AG10803 (cell line): ENCODE measurements around the gene ATIC.

Source experiments
- DNase-seq: peaks from one replicate; pipeline ENCODE4 v3.0.0; 2010; ENCODE audit warnings: low read depth
- H3K4me3 ChIP-seq: 2 replicates; pipeline ENCODE4 v1.5.1; 2011; ENCODE audit warnings: mild to moderate bottlenecking, low read length, control low read depth
- CTCF ChIP-seq: conservative IDR thresholded peaks from 2 replicates; pipeline ENCODE4 v1.5.1; 2011; ENCODE audit warnings: mild to moderate bottlenecking, low read length, control low read depth, inconsistent platforms

The ATIC gene

DNA sequence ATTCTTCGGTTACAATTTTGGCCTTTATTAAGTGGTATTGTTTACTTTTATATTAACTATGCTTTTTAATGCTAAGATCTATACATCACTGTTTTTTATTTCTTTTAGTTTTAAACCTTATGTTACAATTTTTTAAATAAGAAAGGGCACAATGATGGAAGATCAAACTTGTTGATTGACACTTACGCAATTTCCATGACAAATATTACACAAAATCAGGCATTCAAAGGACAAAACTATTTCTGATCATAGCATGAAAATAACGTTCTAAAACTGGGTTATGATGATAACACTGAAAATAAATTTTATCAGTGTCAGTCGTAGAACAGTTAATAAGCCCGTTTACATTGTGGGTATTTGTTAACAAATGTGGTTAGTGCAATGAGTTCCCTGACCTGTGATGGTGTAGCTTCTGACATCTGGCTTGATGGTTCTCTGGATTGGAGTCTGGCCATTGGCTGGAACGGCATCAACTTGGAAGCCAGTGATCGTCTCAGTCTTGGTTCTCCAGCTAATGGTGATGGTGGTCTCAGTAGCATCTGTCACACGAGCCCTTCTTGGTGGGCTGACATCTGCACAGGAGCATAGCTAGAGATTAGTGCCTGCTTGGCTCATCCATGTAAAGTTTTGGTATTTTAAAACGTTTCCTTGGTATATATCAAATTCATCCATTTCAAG is 64.4 kb downstream of the ATIC start:
- no peak for TF ChIP-seq CTCF
- H3K4me3 ChIP-seq, result no peak overlapping the region

DNA sequence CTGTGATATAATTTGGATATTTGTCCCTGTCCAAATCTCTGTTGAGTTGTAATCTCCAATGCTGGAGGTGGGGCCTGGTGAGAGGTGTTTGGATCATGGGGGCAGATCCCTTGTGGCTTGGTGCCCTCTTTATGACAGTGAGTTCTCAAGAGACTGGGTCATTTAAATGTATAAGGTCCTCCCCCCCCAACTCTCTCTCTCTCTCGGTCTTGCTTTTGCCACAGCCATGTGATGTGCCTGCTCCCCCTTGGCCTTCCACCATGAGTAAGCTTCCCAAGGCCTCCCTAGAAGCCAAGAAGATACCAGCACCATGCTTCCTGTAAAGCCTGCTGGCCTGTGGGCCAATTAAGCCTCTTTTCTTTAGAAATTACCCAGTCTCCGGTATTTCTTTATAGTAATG is 65.4 kb downstream of the ATIC start:
- H3K4me3 ChIP-seq, result no peak overlapping the region
- TF ChIP-seq CTCF, result no peak
- no peak for DNase-seq

More for the DNA sequence above, 64.4 kb downstream of the ATIC start:
- DNase-seq, result no peak

GRCh38 chr2:215378045-215378444 is 66.2 kb downstream of the ATIC start:
- no peak for DNase-seq
- TF ChIP-seq CTCF, result no peak
- no peak overlapping the region for H3K4me3 ChIP-seq

GRCh38 chr2:215379039-215379438 is 67.2 kb downstream of the ATIC start:
- H3K4me3 ChIP-seq, result no peak overlapping the region
- DNase-seq, result no peak
- TF ChIP-seq CTCF, result no peak

DNA sequence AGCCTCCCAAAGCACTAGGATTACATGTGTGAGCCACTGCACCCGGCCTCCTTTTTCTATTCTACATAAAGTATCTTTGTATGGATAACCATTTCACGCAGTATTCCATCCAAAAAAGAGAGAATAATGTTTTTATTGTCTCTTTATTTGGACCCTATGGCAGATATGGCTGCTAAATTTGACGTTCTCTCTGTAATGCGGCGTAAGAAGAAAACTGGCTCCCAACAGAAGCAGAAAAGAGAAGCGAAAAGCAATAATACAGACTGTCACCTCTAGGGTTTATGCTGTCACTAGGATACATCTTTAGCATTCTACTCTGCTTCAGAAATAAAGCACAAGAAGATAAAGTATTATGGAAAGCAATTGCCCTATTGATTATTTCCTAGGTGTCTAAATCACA is 68.1 kb downstream of the ATIC start:
- H3K4me3 ChIP-seq, result no peak overlapping the region
- DNase-seq, result no peak
- no peak for TF ChIP-seq CTCF

DNA sequence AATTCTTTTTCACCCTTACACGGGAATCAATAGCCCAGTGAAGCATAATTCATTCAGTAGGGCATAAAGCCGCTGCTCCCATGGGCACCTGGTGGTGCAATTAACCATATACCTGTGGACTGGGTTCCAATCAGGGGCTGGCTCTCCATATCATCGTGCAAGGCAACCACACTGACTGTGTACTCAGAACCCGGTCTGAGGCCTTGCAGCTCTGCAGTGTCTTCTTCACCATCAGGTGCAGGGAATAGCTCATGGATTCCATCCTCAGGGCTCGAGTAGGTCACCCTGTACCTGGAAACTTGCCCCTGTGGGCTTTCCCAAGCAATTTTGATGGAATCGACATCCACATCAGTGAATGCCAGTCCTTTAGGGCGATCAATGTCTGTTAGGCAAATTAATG is 68.8 kb downstream of the ATIC start:
- H3K4me3 ChIP-seq, result no peak overlapping the region
- DNase-seq, result no peak
- no peak for TF ChIP-seq CTCF

DNA sequence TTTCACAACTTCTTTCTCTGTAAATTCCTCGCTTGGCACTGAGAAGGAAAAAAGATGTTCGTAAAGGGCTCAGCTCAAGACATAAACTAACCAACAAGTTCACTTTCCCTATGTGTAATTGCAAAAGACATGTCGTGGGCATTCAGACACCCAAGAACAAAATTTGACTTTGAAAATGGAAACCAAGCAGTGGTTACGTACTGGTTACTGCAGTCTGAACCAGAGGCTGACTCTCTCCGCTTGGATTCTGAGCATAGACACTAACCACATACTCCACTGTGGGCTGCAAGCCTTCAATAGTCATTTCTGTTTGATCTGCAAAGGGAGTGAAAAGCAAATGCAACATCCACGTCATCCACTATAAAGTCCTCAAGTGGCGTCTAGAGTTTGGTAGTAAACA is 70.2 kb downstream of the ATIC start:
- H3K4me3 ChIP-seq, result no peak overlapping the region
- no peak for DNase-seq
- no peak for TF ChIP-seq CTCF
